Lung microvascular endothelial cell (primary cell): ENCODE data around the gene GNG13. TPM values are rescaled to one million over a fixed set of nuclear protein-coding genes. Genes with fewer than 3 reads are reported as not detected.
"Not testable (repeated sequence)": the region's sequence is repeated elsewhere in the genome, so short reads cannot be mapped to it uniquely, and the experiment has no call there.

Experiments
- DNase-seq, 2 donors: peaks; one replicate each; pipeline versions ENCODE4 v3.0.0 to v3.0.0-alpha.2; 2010; ENCODE audit warnings: low read depth in 2 of 2
- total RNA-seq: library from RNA; depleted of rRNA; stranded (reverse); fragments of >200 nt; gene quantifications from 2 replicates; pipeline ENCODE4 v1.2.1, GENCODE V29; 2014

Gene GNG13
- total RNA-seq, 1 donor from 2014 or later, result not detected

DNA sequence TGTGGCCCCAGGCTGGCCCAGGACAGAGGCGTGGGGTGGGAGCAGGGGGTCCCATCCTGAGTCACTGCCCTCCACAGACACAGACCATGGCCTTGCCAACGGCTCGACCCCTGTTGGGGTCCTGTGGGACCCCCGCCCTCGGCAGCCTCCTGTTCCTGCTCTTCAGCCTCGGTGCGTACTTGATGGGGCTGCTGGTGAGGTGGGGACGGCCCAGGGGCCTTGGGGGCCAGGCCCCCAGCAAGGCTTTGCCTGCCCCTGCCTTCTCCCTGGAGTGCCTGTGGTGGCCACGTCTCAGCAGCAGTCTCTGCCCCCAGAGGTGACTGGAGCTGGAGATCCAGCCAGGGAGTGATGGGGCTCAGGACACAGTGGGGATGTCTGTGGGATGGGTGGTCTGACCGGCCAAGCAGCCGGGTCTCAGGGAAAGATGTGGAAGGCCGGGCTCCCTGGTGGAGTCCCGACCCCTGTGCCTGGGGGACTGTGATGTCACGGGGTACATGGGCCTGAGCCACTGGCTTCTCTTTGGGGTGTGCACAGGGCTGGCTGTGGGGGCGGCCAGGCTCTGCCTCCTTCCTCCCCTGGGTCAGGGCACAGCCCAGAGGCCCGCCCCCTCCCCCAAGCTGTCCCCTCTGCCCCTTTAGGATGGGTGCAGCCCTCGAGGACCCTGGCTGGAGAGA lies 37.8 kb downstream of the GNG13 start:
- DNase-seq, result no peak

DNA sequence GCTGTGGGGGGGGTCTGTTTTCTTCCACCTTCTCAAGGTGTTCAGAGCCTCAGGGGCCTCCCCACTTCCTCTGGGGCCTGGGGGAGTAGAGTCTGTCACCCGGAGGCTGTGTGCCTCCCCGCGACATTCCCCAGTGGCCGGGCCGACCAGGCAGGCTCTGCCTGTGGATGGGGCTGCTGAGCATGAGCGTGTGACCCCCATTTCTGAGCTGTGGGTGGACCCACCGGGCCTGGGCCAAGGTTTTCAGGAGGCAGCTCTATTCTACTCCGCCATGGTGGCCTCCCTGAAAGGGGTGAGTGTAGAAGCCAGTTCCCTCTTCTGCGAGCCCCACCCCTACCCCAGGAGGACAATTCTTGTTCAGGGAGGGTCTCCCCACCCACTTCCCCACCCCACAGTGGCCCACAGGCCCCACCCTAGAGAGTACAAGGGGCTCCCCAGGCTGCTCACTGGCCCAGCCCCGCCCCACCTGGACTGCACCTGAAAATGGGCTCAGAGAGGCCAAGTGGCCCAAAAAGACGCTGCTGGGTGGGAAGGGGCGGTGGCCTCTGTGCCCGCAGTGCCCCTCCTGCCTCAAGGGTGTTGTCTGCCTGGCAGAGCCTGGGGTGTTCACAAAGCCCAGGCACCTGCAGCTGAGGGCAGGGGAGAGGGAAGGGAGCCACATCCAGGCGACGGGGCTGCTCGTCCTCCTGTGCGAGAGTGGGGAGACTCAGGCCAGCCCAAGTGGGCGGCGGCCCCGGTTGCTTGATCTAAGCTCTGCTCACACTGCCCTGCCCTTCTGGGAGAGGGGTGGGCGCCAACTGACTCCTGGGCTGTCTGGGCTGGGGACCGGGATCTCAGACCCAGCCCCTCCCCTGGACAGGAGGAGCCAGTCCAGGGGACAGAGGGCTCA lies 38.7 kb downstream of the GNG13 start:
- DNase-seq, result no peak

DNA sequence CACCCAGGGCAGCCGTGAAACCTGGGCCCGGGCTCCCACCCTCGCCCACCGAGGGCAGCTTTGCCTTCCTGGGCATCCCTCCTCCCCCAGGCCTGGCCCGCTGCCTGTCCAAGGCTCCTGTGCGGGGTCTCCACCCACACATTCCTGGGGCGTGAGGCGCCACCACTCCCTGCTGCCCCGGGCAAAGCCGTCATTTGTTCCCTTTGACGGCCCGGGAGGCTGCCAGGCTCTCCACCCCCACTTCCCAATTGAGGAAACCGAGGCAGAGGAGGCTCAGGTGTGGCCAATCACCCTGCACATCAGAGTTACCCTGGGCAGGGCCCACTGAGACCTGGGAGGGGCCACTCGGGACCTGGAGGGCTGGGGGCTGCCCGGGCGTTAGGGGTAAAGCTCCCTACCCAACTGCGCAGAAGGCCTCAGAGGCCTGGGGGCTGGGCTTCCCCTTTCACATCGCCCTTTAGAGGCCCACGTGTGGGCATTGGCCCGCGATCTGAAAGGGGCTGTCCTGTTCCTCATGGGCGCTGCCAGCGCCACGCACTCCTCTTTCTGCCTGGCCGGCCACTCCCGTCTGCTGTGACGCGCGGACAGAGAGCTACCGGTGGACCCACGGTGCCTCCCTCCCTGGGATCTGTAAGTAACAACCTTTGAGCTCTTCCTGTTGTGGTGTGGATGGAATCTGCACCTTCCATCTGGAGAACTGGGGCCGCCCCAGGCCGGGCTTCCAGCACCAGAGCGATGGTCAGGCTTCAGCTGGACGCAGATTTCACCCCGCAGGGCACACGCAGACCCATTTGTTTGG lies 39.8 kb downstream of the GNG13 start, which contains the start of gene MSLN:
TSS of gene MSLN (plus strand) at position 190 of the 799 bp plus-strand sequence. CDS start 1,947 bp downstream, outside the sequence.
- DNase-seq, result no peak

DNA sequence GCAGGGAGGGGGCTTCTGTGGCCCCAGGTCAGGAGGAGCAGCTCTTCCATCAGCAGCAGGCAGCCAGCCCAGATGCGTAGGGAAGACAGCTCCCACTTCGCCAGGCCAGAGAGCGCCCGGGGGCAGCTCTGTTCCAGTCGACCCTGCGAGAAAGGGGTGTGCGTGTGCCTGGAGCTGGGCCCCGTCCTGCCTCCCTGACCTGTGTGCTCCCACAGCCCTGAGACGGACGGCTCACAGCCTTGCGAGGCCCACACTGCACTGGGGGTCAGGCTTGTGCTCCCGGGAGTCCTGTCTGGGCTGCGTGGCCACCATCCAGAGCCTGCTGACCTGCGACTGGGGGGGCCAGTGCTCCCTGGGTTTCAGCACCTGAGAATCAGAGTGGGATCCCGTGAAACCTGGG lies 40.5 kb downstream of the GNG13 start:
- no peak for DNase-seq

DNA sequence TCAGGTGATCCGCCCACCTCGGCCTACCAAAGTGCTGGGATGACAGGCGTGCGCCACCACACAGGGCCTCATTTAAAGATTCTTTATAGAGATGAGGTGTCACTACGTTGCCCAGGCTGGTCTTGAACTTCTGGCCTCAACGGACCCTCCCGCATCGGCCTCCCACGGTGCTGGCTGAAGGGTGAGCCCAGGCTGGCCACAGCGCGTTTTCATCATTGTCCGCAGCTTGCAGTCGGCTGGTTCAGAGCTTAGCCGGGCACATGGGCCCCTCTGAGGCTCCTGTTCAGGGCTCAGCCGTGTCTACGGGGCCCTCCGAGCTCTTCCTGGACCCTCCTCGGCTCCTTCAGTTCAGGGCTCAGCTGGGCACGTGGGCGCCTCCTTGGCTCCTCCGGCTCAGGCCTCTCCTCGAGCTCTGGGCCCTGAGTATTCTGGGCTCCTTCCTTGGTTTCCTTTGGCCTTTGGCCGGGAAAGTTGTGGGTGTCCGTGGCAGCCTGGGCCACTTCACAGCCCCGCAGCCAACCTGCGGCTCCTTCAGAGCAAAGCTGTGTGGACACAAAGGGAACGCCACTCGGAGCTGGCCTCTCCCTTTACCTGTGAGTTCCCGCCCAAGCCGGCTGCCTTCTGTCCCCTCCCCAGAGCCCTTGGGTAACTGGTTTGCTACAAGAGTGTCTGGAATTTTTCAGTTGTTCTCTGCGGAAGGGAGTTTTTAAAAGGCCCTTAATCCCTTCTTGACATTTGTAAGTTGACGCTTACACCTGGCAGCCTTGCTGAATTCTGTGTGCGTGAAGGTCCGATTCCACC lies 41.2 kb downstream of the GNG13 start:
- DNase-seq, result no peak

DNA sequence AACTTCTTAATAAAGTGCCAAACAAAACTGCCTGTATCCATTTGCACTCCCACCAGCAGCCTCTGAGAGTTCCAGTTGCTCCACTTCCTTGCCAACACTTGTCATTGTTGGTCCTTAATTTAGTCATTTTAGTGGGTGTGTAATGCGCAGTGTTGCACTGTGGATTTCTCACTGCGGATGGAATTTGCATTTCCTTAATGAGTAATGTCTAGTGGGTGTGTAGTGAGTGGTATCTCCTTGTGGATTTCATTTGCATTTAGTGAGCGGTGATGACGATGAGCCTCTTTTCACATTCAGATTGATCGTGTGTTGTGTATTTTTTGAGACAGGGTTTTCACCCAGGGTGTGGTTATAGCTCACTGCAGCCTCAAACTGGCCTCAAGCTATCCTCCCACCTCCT lies 44.1 kb downstream of the GNG13 start:
- DNase-seq, result no peak

DNA sequence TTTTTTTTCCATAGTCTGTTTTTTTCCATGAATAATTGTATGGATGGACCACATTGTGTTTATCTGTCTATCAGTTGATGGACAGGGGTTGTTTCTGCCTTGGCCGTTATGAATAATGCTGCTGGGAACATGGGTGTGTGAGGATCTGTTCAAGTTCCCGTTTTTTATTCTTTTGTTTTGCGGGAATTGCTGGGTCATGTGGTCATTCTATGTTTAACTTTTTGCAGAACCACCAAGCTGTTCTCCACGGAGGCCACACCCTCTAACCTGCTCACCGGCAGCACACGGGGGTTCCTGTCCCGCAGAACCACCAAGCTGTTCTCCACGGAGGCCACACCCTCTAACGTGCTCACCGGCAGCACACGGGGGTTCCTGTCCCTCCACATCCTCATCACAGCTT lies 45.9 kb downstream of the GNG13 start:
- no peak for DNase-seq

DNA sequence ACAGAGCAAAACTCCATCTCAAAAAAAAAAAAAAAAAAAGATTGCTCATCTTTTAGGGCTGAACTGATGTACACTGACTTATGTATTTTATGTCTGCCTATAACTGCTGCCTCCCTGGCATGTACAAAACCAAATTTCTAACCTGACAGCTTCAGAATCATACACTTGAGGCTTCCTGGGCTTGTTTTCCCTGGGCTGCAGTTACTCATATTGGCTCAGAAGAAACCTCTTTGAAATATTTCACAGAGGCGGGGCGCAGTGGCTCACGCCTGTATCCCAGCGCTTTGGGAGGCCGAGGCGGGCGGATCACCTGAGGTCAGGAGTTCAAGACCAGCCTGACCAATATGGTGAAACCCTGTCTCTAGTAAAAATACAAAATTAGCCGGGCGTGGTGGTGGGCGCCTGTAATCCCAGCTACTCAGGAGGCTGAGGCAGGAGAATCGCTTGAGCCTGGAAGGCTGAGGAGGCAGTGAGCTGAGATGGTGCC lies 46.4 kb downstream of the GNG13 start:
- DNase-seq, result not testable (repeated sequence)

DNA sequence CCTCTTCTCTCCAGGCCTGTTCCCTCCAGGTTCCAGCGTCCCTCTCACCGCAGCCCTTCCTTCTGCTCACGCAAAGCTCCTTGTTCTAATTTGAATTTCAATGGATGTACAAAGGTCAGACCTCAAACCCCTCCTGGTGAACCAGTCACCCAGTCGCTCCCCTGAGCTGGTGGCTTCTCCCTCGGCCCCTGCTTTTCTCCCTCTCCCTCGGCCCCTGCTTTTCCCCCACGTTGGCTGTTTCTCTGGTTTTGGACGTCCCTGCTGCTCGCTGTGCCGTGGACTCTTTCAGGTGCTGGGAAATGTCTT lies 48.6 kb downstream of the GNG13 start:
- DNase-seq, result no peak

DNA sequence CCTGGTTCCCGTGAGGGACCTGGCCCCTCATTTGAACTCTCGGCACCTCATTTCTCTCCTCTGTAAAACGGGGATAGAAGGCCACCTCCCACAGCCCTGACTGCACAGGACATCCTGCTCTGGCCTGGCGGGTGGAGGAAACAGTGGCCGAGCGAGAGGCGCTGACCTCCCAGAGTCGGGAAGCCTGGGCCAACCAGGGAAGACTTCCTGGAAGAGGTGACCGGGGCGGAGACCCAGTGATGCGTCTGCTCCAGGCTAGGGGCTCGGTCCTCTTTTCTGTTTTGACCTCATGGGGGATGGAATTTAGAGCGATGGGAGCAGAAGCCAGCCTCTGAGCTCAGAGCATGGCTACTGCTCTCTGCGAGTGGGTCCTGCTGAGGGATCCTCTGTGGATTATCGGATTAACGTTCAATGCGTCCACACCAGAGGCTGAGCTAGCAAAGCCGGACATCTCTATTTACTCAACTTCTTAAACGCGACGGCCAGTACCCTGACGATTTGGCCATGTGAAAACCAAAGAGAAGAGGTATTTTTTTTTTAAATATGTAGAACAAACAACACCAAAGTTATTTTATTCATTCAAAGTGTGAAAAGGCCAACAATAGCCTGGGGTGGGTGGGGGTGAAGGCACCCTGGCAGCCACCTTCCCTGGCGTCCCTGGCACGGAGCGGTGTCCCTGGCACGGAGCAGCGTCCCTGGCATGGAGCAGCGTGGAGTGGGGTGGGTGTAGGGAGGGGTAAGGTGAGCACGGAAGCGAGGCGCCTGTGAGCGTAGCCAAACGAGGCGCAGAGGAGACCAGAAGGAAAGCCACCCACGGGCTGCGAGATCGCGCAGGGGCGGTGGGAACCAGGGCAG lies 49.2 kb downstream of the GNG13 start:
- DNase-seq, result no peak

DNA sequence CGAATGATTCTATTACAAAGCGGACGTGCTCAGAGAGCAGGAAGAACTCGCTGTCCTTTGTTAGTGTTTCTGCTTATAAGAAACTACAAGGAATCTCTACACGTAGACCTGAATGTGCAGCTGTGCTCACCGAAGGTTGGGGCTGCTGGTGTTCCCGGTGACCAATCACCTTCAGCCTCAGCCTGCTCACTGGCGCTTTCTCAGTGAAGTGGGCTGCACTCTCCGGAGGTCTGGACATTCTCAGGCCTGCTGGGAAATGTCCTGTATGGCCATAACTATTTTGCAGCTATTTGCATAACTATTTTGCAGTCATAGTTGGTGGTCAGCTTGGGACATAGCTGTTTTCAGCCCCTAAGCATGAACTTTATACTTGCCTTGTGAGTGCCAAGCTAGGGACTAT lies 50.0 kb downstream of the GNG13 start:
- no peak for DNase-seq

DNA sequence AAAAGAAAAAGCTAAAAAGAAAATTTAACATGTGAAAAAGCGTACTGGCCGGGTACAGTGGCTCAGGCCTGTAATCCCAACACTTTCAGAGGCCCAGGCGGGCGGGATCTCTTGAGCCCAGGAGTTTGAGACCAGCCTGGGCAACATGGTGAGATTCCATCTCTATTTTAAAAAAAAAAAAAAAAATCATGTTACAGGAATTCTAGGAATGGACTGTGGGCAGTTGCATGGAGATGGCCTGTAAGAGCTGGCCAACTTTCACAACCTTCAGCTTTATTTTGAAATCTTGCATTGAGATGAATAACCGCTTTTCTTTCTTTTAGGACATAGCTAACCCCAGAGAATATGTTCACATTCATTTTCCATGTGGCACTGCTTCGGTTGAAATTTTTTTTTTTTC lies 51.5 kb downstream of the GNG13 start:
- DNase-seq, result no peak

Other genes starting within 250 kb of the GNG13 start
- gene PRR35, start 240.3 kb downstream of the GNG13 start, total RNA-seq, result not detected in 2 replicates
- 2.0 and 2.4 TPM in 2 replicates for gene NHLRC4, start 233.7 kb downstream of the GNG13 start, total RNA-seq
- 14.2 and 20.2 TPM in 2 replicates for gene PIGQ, start 230.8 kb downstream of the GNG13 start, total RNA-seq
- 6.8 and 10.9 TPM in 2 replicates for gene RAB40C, start 210.7 kb downstream of the GNG13 start, total RNA-seq
- under 0.01 and 0.20 TPM in 2 replicates for gene WFIKKN1, start 169.7 kb downstream of the GNG13 start, total RNA-seq
- 64.5 and 74.0 TPM in 2 replicates for gene METTL26, start 164.4 kb downstream of the GNG13 start, total RNA-seq
- 10.5 and 11.9 TPM in 2 replicates for gene MCRIP2, start 158.9 kb downstream of the GNG13 start, total RNA-seq
- 4.2 and 6.1 TPM in 2 replicates for gene WDR90, start 151.4 kb downstream of the GNG13 start, total RNA-seq
- gene RHOT2, start 132.6 kb downstream of the GNG13 start, total RNA-seq, result 20.0 and 25.4 TPM in 2 replicates
- gene RHBDL1, start 125.1 kb downstream of the GNG13 start, total RNA-seq, result under 0.01 and 0.22 TPM in 2 replicates
- 90.7 and 113 TPM in 2 replicates for gene STUB1, start 120.3 kb downstream of the GNG13 start, total RNA-seq
- gene JMJD8, start 116.4 kb downstream of the GNG13 start, total RNA-seq, result 20.2 and 22.4 TPM in 2 replicates
- 1.7 and 3.2 TPM in 2 replicates for gene WDR24, start 110.3 kb downstream of the GNG13 start, total RNA-seq
- under 0.01 TPM in 2 replicates for gene FBXL16, start 94.9 kb downstream of the GNG13 start, total RNA-seq
- gene METRN, start 85.6 kb downstream of the GNG13 start, total RNA-seq, result 13.1 and 28.8 TPM in 2 replicates
- gene ANTKMT, start 79.6 kb downstream of the GNG13 start, total RNA-seq, result 20.0 and 31.2 TPM in 2 replicates
- gene CCDC78, start 74.3 kb downstream of the GNG13 start, total RNA-seq, result 0.40 and 0.44 TPM in 2 replicates
- gene HAGHL, start 73.6 kb downstream of the GNG13 start, total RNA-seq, result 4.4 and 5.4 TPM in 2 replicates
- gene CIAO3, start 59.7 kb downstream of the GNG13 start, total RNA-seq, result 23.8 and 33.5 TPM in 2 replicates
- gene MSLN, start 40.0 kb downstream of the GNG13 start, total RNA-seq, result 0.20 TPM in 1 of 2 replicates, not detected in the other
- 16.3 and 19.0 TPM in 2 replicates for gene RPUSD1, start 12.4 kb downstream of the GNG13 start, total RNA-seq
- gene CHTF18, start 12.1 kb downstream of the GNG13 start, total RNA-seq, result 4.8 and 6.8 TPM in 2 replicates
- 6.3 and 8.9 TPM in 2 replicates for gene LMF1, start 170.2 kb upstream of the GNG13 start, total RNA-seq
- 0.22 and 0.60 TPM in 2 replicates for gene SOX8, start 181.0 kb upstream of the GNG13 start, total RNA-seq